WI38 (cell line): ENCODE measurements around the gene ICAM5.
A peak's percentile ranks its signal among the peaks of the same experiment; 100 is the strongest.

ENCODE experiments used
- H3K4me3 ChIP-seq: 2 replicates; pipeline ENCODE4 v1.5.1; 2011; ENCODE audit warnings: low read depth, mild to moderate bottlenecking, control low read depth, low read length
- CTCF ChIP-seq: IDR thresholded peaks from 2 replicates; pipeline ENCODE4 v1.5.1; 2012; ENCODE audit warnings: low read depth, mild to moderate bottlenecking, control low read depth, low read length

Gene ICAM5

GRCh38 chr19:10254244-10254643 is 35.5 kb upstream of the ICAM5 start:
- TF ChIP-seq CTCF = no peak
- H3K4me3 ChIP-seq = no peak overlapping the region

DNA sequence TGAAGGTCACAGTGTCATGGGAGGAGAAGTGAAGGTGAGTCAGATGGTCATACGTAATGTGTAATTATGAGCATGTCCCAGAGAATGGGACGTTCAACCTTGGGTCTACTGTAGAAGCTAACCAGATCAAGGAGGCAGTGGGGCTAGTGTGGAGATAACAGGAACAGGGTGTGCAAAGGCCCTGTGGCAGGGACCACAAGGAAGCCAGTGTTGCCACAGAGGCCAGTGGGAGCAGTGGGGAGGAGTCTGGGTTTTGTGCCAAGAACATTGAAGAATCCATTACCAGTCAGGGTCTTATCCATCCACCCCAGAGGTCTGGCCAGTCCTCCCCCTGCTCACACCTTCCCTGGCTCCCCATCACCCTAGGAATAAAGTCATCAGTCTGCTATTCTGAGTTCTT is 34.4 kb upstream of the ICAM5 start:
- H3K4me3 ChIP-seq = no peak overlapping the region
- no peak for TF ChIP-seq CTCF

- H3K4me3 ChIP-seq = no peak overlapping the region
- no peak for TF ChIP-seq CTCF
Measured at GRCh38 chr19:10256551-10256950, 33.2 kb upstream of the ICAM5 start.

- no peak for TF ChIP-seq CTCF
Measured at GRCh38 chr19:10256970-10257615, 32.7 kb upstream of the ICAM5 start.

DNA sequence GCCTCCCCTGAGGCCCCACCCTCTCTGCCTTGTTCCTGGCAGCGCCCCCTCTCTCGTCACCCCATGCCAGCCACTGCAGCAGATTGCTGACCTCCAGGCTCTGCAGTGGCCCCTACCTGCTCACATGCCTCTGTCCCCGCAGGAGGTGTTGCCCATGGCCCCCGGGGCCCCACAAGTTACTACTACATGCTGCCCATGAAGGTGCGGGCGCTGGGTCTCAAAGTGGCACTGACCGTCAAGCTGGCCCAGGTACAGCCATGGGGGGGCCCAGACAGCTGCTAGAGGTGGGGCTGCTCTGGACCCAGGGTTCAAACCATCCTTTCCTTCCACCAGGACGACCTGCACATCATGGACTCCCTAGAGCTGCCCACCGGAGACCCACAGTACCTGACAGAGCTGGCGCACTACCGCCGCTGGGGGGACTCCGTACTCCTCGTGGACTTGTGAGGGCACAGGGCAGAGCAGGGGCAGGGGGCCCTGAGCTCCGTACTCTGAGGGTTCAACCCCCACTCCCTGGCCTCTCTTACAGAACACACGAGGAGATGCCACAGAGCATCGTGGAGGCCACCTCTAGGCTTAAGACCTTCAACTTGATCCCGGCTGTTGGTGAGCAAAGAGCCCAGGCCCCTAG is 31.6 kb upstream of the ICAM5 start:
- no peak overlapping the region for H3K4me3 ChIP-seq
- no peak for TF ChIP-seq CTCF

More at GRCh38 chr19:10256970-10257615, 32.7 kb upstream of the ICAM5 start:
- no peak overlapping the region for H3K4me3 ChIP-seq

DNA sequence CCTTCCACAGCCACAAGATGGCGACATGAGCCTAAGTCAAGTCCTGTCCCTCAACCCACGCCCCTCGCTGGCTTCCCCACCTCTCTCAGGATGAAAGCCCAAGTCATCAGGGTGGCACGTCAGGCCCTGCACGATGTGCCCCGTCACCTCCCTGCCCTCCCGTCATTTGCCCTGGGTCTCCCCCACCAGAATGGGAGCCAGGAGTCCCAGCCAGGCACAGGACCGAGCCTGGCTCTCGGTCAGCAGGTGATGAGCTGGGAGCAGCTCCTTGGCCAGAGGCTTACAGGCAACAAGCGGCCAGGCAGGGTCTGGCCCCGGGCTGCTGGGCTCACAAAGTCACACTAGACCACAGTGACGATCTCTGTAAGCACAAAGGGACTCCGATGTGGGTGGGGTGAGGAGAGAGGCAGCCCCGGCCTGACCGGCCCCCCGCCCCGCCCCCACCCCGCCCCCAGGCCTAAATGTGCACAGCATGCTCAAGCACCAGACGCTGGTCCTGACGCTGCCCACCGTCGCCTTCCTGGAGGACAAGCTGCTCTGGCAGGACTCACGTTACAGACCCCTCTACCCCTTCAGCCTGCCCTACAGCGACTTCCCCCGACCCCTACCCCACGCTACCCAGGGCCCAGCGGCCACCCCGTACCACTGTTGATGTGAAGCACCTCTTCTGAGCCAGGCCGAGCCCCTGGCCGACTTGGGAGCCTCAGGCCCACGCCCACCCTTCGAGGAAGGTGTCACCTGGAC is 30.4 kb upstream of the ICAM5 start:
- H3K4me3 ChIP-seq = no peak overlapping the region
- TF ChIP-seq CTCF = peak; percentile 68

GRCh38 chr19:10260141-10260584 is 29.6 kb upstream of the ICAM5 start:
- no peak overlapping the region for H3K4me3 ChIP-seq
- TF ChIP-seq CTCF = no peak
